GM18508 (cell line): ENCODE measurements around the gene LIN7B.

Source experiments
- ATAC-seq: cut with Tn5 transposase; IDR thresholded peaks from one replicate; pipeline ENCODE4 v1.9.1; 2021; ENCODE audit warnings: moderate number of reproducible peaks; ENCODE audit not compliant: insufficient read depth, unreplicated experiment

The LIN7B gene

DNA sequence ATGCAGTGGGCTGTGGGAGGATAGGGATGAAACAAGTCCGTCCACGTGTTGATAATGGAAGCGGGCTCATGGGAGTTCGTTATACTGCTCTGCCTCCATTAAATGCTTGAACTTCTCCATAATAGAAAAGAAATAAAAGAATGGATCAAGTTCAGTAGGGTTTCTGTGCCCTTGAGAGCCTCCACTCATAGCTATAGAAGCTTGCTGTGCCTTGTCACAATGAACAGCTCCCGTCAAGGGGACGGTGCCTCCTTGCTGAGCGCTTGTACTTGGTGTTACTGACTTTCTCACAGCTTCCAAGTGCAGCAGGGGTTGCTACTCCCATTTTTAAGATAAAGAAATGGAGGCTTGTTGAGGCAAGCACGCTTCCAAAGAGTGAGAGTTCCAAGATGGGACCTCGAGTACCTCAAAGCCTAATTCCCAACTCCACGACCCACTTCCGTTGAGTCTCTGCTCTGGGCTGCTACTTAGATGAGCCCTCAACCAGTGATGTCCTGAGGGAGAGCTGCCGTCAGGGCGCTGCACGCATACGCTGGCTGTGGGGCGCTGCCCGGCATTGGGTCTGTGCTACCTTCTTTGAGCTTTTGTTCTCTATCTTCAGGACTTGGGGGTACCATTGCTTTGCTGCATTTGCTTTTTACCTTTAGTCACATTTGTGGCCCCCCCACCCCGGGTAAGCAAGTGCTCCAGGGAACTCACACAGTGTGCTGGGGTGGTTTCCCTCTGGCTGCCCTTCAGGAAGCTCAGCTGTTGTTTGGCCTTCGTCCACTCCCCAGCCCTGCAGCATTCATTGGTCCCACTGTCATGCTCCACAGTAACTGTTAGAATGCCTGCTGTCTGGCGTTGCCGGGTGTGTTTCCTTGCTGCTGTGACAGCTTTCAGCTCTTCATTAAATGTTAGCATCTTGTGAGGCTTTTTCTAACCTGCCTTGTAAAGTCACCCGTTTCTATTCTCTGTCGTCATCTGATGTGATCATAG lies 19.4 kb upstream of the LIN7B start:
- ATAC-seq, result no peak

DNA sequence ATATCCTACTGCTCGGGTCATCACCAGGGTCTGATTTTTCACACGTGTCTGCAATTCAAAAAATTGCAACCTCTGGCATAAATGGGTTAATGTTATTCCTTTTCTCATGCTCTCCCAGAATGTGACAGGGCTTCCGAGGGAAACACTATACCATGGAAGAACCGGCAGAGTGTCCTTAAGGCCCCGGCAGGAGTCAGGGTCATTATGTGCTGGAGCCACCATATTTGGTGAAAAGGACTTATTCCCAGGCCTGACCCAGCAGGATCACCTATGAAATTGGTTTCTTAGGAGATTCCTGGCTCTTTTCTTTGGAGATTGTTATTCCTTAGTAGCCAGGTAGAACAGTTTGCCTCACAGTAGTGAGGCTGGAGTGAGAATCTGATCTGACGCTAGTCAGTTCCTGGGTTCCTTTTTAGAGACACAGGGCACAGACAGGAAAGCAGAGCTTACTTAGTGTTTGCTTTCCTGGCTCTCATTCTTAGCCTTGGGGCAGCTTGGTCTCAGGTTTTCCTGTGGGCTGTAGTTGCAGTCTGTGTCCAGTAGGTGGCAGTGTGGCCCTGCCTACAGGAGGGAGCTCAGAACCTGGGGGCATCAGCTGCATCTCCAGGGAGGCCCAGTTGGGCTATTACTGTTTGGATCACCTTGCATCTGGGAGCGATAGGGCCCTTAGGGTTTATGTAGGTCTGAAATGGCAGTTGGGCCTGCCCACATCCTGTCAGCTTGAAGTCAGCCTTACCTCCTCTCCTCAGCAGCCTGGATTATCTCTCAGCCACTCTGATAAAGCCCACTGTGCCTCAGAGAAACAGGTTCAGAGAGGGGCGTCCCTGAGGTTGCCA lies 16.5 kb upstream of the LIN7B start:
- no peak for ATAC-seq

DNA sequence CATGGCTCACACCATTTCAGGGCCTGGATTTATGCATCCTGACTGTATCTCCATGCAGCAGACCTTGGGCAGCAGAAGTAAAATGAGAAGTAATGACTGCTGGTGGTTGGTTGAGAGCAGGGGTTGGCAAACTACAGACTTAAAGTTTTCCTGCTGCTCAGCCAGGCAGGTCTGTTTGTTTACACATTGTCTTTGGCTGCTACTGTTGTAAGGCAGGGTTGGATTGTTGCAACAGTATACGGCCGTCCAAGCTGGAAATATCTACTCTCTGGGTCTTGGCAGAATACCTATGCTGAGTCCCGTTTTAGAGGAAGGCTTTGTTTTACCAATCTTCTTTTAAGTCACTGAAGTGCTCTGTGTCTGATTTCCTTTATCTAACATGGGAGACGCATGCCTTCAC lies 15.4 kb upstream of the LIN7B start:
- ATAC-seq, result no peak

DNA sequence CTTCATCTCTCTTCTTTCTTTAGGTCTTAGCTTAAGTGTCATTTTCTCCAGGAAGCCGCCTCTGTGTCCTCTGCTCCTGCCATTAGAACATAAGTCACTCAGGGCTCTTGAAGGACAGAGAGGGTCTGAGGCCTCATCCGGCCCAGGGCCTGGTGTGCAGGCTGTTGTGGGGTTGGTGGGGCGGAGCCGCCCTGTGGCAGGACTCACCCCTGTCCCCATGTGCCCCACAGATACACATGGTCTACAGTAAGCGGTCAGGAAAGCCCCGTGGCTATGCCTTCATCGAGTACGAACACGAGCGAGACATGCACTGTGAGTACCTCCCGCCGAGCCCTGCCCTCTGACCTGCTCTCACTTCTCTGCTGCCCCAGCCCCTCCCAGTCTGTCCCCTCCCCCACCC lies 13.0 kb upstream of the LIN7B start:
- no peak for ATAC-seq

DNA sequence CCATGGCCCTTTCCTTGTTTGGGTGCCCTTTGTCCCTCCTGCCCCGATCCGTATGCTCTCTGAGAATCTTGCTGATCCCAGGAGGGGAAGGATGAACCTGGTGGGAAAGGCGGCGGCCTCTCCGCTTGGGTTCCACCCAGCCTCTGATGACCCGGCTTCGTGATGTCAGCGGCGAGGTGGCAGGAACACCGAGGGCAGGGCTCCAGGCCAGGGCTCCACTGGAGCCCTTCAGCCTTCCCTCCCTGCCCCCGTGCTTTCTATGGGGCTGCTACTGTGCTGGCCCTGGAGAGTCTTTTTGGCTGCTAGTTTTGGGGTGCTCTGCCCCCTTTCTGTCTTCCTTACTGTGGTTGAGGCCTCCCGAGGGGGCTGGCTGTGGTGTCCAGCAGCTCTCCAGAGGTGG lies 11.9 kb upstream of the LIN7B start:
- no peak for ATAC-seq

DNA sequence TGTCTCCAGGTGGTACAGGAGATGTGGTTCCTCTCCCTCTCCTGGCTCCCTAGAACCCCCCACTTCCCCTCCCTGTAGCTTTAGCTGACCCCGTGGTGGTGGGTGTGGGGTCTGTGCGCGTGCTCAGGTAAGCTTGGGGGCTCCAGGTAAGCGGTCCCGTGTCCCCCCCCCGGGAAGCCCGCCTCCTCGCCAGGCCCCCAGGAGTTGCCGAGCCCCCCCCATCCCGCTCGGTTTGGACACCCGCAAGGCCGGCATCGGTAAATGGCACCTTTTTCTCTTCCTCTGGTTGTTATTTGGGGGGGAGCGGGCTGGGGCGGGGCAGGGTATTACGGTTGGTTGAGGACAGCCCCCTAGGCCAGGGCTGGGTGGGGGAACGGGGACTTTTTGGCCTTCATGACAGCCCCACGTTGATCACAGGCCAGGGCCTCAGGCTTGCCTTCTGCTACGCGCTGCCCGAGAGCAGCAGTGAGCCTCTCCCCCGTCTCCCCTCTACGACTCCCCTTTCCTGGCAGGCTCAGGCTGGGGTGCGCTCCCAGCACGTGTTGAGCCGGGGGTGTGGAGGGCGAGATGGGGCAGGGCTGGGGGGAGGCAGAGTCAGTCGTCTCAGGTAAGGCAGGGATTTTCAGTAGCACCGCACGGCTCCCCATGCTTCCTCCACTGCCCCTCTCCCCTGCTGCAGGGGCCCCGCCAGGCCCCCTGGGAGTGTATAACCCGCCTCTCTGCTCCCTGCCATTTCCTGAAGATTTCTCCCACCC lies 10.7 kb upstream of the LIN7B start:
- ATAC-seq, result no peak

DNA sequence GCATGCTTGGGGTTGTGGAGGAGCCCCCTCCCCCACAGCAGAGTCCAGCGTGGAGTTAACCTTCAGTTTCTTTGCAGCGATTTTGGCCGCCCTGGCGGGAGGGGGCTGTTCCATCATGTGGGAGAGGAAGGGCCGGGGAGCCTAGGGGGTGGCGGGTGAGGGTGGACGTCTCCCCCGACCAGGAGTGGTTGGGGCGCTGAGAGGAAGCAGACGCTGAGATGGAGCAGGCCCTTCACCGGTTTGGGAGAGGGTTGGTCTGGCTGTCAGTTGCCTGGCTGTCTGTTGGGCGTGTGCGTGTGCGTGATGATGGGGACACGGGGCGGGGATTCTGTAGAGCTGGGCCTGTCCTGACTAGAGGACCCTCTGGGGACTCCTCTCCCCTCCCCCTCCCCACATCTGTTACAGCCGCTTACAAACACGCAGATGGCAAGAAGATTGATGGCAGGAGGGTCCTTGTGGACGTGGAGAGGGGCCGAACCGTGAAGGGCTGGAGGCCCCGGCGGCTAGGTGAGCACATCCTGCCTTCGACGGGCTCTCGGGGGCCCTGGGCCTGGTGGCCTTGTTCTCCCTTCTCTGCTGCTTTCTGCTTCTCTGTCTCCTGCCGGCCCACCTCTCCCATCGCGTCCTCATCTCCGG lies 9.8 kb upstream of the LIN7B start:
- no peak for ATAC-seq

DNA sequence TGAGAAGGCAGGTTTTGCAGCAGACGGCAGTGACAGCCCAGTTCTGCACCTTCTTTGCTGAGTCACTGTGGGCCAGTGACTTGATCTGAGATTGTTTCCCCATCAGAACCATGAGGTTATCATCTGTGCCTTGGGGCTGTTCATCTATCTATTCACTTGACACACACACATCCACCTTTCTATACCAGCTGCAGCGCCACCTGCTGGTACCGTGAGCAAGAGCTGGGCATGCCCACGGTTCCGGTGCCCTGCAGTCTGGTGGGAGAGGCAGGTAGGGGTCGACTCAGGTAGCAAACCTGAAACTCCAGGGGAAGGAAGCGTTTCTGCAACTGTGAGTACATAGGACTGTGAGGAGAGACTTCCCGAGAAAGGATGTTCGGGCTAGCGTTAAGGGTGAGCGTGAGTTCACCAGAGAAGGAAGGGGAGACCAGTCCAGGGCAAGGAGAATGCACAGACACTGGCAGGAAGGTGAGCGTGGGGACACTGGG lies 7.5 kb upstream of the LIN7B start:
- no peak for ATAC-seq

DNA sequence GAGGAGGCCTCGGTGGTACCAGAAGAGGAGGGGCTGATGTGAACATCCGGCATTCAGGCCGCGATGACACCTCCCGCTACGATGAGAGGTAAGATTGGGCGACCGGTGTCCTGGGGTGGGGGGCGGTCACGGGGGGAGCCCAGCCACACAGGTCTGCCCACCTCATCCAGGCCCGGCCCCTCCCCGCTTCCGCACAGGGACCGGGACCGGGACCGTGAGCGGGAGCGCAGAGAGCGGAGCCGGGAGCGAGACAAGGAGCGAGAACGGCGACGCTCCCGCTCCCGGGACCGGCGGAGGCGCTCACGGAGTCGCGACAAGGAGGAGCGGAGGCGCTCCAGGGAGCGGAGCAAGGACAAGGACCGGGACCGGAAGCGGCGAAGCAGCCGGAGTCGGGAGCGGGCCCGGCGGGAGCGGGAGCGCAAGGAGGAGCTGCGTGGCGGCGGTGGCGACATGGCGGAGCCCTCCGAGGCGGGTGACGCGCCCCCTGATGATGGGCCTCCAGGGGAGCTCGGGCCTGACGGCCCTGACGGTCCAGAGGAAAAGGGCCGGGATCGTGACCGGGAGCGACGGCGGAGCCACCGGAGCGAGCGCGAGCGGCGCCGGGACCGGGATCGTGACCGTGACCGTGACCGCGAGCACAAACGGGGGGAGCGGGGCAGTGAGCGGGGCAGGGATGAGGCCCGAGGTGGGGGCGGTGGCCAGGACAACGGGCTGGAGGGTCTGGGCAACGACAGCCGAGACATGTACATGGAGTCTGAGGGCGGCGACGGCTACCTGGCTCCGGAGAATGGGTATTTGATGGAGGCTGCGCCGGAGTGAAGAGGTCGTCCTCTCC lies 6.3 kb upstream of the LIN7B start:
- no peak for ATAC-seq

DNA sequence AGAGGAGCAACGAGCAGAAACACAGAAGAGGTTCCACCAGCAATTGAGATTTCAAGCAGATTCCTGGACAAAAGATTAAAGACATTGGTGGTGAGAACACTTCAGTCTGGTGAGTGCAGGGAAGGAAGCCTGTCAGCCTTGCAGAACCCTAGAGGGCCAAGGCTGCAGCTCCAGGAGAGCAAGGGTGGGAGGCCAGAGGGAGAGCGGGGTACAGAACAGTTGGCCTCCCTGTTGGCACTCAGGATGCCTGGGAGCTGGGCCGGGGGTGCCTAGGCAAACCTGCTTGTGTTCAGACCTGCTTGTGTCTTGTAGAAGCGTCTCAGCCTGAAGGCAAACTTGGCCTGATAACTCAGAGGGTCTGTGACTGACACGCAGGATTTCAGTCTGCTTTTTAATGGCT lies 5.1 kb upstream of the LIN7B start:
- no peak for ATAC-seq

DNA sequence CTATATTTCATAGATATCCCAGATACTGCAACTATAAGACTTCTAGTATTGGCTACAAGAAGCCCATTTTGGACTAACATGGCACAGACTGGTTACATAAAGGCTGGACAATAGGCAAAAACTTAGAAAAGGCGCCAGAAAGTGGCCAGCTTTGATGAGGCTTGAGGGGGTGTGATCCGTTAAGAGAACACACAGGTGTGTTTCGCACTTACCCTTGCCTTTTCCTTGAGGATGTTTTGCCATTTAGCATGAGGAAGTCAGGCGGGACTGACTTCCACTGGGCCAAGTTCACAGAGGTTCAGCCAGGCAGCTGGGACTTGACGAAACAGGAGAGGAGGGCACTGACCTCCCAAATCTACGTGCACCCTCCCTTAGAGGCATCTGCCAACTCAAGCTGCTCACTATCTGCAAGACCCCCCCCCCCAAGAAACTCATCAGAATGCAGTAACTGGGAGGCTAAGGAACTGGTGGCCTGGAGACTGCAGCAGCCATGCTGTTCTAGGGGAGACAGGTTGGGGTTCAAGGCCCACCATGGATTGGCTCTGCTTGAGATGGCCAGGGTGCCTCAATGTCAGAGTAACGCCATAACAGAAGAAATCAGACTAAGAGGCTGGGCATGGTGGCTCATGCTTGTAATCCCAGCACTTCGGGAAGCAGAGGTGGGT lies 4.5 kb upstream of the LIN7B start:
- ATAC-seq, result no peak

DNA sequence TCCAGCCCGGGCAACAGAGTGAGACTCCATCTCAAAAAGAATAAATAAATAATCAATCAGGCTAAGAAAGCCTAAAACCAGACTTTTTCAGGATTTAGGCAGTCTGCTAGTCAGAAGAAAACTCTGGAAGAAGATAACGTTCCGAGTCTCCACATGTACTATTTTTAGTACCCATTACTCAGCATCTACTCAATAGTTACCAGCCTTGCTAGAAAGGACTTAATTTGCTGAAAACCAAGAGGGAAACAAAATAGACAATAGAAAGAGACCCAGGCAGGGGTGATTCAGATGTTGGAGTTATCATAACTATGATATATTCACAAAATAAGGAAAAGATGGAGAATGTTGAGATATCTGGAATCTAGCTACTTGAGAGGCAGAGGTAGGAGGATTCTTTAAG lies 3.6 kb upstream of the LIN7B start:
- ATAC-seq, result no peak

DNA sequence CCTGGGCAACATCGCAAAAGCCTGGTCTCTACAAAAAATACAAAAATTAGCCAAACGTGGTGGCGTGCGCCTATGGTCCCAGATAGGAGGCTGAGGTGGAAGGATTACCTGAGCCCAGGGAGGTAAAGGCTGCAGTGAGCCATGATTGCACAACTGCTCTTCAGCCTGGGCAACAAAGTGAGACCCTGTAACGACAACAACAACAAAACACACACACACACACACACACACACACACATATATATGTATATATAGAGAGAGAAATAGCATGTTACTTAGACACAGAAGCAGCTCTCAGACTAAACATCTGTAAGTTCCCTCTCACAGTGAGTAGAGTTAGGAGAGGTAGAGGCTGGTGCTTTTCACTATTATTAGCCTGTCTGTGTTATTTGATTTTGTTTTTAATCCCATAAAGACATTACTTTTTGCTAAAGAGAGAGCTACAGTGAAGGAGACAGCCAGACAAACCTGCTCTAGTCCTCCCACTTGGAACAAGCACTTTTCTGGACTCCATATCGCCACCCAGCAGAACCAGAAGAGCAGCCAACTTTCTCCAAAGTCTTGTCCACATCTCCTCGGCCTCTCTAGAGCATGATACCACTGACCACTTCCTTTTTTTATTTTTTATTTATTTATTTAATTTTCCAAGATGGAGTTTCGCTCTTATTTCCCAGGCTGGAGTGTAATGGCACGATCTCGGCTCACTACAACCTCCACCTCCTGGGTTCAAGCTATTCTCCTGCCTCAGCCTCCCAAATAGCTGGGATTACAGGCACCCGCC lies 2.8 kb upstream of the LIN7B start:
- ATAC-seq, result no peak

DNA sequence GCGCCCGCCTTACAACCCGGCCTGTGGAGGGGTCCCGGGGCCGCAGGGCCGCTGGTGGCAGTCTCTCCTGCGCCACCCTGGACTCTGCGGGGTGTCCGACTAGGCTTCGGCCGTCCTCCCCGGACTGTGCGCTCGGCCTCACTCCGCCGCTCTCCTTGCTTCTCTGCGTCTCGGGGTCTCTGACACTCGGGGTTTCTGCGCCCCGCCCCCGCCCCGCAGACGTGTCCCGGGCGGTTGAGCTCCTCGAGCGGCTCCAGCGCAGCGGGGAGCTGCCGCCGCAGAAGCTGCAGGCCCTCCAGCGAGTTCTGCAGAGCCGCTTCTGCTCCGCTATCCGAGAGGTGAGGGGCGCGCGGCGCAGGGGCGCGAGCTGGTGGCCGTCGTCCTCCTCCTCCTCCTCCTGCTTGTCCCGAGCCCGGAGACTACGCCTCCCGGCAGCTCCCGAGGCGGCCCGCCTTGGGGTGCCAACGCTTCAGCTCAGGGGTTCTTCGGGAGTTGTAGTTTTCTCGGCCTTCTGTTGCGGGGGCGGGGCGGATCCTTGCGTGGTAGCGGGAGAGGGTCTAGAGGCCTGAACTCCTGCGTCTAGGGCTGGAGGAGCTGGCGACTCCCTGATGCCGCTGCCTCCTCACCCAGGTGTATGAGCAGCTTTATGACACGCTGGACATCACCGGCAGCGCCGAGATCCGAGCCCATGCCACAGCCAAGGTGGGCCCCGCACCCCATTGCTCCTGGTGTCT lies 627 bp downstream of the LIN7B start:
- no peak for ATAC-seq

DNA sequence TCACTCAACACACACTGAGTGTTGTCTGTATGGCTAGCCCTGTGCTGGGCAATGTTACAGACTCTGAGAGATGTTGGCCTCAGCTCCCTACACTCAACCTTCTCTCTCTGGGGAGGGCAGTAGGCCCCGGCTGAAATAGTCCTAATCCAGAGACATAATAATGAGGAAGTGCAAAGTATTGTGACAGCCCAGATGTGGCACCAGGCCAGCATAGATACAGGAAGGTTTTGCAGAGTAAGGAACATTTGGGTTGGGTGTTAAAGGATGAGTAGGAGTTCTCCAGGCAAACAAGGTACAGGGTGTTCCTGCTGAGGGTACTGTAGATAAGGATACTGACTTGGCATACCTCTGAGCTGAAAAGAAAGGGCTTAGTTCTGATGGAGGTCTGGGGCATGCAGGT lies 2.4 kb downstream of the LIN7B start:
- no peak for ATAC-seq

DNA sequence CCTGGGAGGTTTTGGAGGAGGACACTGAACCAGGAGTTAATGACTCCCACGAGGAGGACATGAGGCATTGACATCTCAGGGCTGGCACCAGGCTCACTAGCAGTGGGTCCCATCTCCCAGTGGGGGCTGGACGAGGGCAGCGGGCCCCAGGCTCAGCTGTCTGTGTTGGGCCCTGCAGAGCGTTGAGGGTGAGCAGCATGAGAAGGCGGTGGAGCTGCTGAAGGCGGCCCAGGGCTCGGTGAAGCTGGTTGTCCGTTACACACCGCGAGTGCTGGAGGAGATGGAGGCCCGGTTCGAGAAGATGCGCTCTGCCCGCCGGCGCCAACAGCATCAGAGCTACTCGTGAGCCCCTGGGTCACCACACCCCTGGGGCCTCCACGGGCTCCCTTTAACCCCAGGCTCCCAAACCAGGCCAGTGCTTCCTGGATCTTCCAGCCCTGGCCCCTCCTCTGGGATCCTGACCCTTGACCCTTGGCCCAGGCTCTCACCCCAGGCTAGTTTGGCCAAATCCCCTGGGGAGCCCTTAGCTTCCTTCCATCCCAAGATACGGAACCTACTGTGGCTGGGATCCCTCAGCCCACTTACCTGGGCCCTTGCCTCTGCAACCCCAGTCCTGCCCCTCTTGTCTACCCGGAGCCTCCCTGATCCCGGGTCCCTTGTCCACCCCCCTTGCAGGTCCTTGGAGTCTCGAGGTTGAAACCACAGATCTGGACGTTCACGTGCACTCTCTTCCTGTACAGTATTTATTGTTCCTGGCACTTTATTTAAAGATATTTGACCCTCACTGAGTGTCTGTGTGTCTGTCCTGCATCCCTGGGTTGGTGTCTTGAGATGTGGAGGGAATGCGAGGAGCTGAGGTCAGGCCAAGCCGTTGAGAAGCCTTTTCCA lies 3.8 kb downstream of the LIN7B start:
- ATAC-seq, result no peak
